GM18870 (cell line): ENCODE results near the gene ETNK2.

Source experiments
- ATAC-seq: cut with Tn5 transposase; IDR thresholded peaks from one replicate; pipeline ENCODE4 v1.9.1; 2021; ENCODE audit warnings: moderate library complexity; ENCODE audit not compliant: unreplicated experiment

Gene ETNK2, protein sequence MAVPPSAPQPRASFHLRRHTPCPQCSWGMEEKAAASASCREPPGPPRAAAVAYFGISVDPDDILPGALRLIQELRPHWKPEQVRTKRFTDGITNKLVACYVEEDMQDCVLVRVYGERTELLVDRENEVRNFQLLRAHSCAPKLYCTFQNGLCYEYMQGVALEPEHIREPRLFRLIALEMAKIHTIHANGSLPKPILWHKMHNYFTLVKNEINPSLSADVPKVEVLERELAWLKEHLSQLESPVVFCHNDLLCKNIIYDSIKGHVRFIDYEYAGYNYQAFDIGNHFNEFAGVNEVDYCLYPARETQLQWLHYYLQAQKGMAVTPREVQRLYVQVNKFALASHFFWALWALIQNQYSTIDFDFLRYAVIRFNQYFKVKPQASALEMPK

DNA sequence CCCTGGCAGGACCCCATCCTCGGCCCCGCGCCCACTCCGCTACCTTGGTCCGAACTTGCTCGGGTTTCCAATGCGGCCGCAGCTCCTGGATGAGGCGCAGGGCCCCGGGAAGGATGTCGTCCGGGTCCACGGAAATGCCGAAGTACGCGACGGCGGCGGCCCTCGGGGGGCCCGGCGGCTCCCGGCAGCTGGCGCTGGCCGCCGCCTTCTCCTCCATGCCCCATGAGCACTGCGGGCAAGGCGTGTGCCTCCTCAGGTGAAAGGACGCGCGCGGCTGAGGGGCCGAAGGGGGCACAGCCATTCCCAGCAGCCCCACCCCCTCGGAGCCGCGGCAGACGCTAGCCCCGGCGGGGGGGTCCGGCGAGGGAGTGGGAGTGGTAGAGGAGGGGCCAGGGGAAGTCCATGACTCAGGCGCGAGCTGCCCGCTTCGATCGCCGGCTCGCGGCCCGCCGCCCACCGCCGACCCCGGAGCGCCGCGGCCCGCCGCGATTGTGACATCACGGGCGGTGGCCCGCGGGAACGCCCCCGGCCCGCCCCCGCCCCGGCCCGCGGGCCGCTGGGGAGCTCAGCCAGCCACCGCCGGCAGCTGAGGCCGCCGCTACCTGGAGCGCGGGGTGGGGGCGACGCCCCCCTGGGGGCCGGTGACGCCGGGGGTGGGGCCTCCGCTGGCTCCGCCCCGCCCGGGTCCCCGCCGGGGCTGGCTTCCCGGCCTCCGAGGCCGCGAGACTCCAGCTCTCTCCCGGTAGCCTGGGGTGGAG is at the start of gene ETNK2:
Gene ETNK2 (minus strand): TSS at position 493 of the 758 bp plus-strand sequence. CDS start 192 bp downstream, at position 301.
- no peak for ATAC-seq

DNA sequence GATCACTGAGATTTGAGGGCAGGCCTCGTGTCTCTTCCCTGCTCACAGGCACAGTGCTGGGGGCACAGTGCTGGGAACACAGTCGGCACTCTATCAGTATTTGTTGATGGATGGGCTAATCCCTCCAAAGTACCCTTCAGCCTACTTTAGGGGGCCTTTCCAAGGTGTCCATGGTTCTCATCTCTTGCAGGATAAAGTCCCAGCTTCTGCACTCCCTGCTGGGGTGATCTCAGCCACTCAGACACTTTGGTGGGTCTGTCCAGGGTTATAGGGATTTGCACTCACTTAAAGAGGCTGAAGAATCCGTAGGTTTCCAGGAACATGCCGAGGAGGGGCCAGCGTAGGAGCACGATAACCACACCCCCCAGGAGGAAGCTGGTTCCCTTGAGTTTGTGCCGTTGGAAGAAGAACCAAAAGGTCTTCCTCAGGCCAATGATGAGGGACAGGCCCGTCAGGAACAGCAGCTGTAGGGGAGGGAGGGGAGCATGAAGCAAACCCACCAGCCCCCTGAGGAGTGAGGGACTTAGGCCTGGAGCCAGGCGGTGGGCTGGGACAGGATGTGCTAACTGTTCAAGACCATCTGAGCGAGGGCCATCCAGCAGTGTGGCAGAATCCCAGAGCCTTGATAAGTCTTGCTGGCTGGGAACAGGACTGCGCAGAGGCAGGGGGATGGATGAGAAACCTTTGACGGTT is 49.6 kb upstream of the ETNK2 start:
- ATAC-seq, result no peak

DNA sequence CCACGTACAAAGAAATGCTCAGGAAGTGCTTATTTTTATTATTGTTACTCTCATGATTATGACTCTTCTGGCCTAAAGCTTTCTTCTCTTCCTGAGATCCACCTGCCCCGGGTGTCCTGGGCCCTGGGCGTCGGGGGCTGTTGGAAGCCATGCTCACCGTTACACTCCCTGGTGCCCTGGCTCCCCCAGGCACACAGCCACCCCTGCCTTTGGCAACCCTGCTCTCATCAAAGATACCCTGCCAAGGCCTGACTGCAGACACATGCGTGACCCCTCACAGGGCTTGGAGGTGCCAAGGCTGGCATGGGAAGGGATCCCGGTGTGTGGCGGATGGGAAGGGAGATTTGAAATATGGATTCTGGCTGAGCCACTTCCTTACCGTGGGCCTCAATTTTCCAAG is 47.7 kb upstream of the ETNK2 start:
- no peak for ATAC-seq

DNA sequence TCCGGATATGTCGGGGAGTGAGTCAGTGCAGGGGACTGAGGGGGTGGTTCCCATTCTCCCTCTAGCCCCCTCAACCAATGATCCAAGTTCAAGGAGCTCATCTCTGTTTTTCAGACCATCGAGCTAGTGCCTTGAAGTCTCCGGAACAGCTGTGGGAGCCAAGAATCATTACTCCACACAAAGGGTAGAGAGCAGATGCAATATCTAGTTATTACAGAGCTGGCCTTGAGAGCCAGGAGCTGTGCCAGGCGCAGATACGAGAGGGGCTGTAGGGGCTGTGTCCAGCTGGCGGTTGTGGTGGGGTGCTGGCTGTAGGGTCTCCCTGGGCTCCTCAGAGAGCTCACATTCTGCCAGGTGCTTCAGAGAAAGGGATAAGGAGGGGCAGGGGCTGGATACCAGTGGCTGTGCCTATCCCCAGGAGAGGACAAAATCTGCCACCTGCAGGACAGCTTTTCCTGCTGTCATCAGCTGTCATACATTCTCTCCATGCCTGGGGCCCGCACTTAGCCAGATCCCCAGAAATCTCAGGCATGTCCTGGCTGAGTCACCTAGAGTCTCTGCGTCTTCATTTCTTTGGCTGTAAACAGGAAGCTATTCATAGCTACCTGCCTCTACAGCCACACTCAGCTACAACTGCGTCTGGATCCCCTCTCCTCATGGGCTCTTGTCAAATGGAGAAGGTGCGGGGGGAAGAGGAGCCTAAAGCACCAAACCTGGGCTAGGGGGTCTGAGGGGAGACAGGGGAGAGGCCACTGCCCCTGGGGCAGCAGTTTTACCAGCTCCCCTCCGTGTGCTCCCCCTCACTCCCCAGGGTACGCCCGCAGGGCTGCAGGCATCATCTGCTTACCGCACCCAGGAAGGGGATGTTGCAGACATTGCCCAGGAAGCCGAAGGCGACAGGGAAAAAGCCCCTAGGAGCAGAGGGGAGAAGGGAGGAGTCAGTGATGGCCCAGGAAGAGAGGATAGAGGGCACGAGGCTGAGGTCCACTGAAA is 46.8 kb upstream of the ETNK2 start:
- ATAC-seq, result no peak

DNA sequence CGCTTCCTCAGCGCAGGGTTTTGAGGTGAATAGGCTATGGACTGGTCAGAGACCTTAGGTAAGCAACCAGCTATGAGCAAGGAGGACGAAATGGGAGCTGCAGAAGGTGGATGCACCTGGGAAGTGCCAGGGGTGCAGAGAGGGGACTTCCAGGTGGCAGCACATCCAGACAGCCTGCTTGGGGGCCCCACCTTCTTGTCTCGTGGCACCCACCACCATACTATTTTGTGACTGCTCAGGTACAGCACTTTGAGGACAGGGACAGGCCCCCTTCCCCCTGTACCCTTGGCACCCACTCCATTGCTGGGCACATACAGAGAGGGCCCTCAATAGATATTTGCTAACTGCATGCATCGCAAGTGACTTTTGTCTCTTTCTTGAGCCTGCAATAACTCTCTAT is 45.2 kb upstream of the ETNK2 start:
- no peak for ATAC-seq

DNA sequence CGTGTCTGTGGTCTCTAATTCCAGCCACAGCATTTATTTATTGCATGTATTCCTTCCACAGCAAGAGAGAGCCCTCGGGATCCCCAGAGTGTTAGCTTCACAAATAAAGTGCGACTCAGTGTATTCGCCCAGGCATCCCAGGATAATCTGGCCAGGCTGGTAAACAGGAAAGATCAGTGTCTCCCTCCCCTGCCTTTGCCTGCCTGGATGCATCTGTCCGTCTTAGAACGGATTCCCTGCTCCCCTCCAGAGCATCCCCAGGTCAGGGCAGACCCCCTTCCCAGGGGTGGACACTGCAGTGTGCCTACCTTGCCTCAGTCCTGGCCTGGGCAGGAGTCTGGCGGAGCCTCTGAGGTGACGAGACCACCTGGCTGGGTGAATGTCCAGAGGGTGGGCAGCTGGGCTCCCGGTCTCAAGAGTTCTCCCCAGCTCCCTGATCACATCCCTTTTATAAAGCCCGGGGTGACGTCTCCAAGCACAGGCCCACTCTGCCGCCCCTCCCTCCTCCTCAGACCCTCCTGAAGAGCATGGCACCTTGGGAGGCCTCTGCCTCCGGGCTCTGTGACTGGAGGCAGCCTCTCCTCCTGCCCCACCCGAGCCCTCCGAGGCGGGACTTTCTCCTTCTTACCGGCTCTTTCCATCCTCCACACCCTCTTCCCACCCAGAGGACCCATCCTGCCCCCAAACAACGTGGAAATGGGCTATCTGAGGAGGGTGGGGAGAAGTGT is 44.4 kb upstream of the ETNK2 start, which contains the start of gene KISS1:
Gene KISS1 (minus strand): TSS at position 424 of the 728 bp plus-strand sequence. CDS start 3,615 bp downstream, outside the sequence.
- ATAC-seq, result no peak

DNA sequence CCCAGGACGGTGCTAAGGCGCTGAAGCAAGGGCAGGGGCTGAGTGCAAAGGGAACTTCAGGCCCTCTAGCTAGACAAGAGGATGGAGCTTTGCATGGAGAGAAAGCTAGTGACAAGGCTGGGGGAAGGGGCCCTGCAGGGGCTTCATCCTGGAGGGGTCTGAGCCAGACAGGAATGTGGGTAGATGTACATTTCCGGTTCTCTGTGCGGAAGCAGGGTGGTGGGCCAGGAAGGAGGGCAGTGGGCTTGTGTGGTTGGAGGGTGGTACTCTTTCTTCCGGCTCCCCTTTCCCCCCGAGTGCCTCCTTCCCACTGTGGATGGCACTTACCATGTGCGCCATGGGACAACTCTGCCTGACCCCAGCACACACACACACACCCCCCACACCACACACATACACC is 42.9 kb upstream of the ETNK2 start:
- ATAC-seq, result no peak

DNA sequence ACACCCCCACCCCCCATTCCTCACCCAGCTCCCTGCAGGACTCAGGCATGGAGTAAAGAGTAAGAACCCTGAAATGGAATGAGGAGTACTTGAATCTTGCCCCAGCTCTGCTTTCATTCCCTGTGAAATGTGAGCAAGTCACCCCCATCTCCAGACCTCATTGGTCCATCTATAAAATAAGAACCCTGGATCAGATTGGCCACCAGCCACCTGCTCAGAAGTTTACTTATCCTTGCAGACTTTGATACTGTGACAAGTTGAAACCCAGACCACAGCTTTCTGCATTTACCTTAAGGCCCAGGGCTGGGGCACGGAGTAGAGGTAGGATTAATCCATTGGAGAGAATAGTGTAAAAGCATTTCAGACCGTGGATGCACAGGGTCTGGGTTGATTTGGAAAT is 42.2 kb upstream of the ETNK2 start:
- no peak for ATAC-seq

DNA sequence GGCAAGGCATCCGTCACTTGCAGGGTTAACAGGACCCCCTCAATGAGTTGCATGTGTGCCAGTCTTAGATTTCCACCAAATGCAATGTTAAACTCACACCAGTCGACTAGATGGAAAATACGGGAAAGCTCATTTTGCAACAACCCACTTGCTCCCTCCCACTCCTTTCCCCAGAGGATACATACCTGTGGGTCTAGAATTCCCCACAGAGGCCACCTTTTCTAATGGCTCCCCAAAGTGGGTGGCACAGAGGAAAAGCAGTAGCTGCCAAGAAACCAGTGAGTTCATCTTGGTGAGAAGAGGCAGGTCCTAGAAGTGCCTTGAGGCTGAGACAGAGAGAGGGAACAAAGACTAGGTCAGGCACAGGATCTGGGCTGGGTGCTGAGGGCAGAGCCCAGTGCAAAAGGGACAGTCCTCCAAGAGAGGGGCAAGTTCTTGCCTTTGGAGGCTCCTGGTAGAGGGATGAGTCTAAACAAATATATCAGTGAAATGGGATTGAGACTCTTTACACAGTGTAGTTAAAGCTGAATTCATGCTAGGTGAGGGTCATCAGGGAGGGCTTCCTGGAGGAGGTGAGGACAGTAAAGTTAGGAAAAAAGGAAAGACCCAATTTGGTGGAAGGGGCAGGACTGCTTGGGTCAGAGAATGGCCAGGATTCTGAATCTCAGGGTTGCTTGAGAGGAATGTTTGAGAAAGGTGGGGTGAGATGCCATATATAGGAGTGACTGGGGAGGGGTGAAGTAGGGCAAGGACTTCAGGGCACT is 40.9 kb upstream of the ETNK2 start:
- ATAC-seq, result no peak

DNA sequence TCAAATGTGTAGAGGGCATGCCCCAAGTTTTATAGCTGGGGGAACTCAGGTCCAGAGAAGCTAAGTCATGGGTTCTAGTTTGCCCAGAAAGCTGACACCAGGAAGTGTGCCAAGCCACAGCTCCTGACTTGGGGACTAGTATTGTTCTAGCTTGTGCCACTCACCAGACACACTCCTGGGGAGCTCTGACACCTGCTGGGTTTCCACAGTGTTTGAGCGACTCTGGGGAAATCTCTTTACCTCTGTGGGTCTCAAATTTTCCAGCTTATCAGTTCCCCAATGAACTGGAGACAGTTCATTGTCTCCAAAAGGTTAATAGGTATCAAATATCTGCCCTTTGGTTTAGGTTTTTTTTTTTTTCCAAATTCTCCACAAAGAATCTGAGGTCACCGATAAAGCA is 40.2 kb upstream of the ETNK2 start:
- ATAC-seq, result no peak

DNA sequence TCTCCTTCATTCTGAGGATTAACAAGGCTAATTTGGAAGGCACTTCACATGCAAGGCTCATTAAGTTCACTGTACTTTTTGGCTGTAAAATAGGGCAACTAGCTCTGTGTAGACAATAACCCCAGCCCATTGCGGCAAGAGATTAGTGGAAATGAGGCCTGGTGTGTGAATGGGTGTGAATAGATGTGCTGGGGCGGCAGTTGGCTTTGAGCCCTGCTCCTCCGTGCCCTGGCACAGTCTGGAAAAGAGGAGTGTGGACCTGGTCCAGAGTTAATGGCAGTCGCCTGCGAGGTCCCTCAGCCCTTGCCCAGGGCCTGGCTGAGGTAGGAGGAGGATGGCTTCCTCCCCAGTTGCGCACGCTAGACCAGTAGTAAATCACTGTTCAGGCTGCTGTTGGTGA is 39.6 kb upstream of the ETNK2 start:
- ATAC-seq, result no peak

DNA sequence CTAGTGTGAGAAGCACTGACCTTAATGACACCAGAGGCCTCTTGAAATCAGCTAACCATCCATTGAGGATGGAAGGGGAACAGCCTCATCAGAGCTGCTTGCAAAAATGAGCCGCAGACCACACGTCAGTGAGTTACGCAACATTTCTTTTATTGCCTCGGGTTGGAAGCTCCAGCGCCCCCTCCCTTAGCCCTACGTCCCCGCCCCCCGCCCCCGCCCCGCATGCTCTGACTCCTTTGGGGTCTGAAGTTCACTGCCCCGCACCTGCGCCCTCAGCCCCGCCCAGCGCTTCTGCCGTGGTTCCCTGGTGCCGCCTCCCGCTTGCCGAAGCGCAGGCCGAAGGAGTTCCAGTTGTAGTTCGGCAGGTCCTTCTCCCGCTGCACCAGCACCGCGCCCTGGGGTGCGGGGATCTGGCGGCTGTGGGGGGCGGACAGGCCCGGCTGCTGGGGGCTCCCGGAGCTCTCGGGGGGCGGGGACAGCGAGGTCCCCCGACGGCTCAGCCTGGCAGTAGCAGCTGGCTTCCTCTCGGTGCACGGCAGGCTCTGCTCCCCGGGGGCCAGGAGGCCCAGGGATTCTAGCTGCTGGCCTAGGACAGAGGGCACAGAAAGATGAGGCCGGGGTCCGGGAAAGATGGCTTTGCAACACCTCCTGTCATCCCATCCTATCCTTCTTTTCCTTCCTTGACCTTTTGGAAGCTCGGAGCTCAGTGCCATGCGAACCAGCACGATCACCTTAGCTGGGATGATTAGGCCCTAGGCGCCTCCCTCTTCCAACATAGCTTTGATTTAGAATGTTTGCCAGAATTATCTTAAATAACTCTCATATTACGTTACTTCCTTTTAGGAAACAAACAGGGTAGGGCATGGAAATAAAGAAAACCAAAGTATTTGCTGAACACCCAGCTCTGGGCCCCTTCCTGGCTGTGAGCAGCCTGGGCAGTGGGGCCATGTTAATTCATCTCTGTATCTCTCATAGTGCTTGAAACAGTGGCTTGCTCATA is 38.7 kb upstream of the ETNK2 start:
- no peak for ATAC-seq

DNA sequence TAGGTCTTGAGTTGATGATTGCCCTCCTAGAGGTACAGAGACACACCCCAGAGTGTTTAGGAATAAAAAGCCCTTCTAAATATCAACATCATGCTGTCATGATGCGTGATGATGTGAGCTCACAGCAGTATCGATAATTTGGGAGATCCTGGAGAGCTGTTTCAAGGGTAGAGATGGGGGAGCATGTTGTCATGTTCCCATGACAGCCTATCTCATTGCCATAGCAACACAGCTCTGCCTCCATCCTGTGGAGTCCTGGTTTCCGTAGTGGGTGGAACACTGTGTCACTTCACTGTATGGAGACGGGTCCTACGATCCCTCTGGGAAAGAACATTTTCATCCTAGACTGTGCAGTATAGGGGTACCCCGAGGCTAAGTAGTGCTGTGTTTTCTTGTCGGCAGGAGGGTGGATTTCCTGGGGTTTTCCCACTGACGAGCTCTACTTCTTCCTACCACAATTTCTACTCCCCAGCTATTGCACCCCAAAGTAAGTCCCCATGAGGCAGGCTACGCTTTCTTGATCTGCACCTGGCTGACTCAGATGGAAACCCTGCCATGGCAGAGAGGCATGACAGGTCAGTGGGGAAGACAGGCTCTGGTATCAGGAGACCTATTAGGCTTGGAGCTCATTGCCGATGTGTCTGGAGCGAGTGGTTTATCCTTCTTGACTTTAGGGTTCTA is 37.3 kb upstream of the ETNK2 start:
- ATAC-seq, result no peak

DNA sequence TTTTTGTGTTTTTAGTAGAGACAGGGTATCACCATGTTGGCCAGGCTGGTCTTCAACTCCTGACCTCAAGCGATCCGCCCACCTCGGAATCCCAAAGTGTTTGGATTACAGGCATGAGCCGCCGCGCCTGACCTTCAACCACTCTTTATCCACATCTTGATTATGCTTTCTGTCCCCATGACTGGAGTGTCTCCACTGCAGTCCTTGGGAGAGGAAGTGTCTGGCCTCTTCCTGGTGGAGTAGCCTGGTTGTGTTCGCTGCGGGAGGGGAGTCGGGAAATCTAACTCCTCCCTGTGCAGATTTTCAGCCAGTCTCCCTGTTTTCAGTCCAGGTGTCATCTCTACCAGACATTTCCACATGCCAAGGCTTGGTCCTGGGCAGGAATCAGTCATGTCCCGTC is 34.8 kb upstream of the ETNK2 start:
- no peak for ATAC-seq

DNA sequence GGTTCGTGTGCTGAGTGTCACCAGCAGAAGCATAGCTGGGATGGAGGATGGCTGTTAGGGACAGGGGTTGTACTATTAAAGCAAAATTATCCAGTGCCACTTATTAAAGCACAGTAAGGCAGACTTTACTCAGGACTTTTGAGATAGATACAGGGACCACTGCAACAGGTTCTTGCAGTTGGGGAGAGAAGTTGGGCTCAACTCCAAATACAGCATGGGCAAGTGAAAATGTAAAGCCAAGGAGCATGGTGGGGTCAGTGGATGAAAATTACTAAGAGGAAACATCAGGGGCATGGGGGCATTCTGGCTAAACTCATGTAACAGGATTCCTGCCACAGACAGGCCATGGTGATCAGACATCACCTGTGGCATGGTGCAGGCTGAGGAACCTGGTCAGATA is 29.3 kb upstream of the ETNK2 start:
- ATAC-seq, result no peak

DNA sequence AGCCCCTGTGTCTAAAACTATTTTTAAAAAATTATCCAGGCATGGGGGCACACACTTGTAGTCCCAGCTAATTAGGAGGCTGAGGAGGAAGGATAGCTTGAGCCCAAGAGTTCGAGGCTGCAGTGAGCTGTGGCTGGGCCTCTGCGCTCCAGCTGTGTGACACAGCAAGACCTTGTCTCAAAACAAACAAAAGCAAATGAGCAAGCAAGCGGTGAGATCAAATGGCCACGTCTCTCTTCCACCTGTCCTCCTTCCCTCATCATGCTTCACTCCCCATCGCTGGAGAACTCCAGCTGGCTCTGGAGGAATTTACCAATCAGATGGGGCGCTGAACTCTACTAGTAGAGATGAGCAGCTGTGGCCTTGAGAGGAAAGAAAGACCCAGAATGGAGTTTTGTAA is 28.3 kb upstream of the ETNK2 start:
- ATAC-seq, result no peak
